Measurements from ENCODE around the gene ARPC4. TPM values are rescaled to one million over a fixed set of nuclear protein-coding genes. Genes with fewer than 3 reads are reported as not detected.

Gene ARPC4
- total and polyA plus RNA-seq, 10 of the 15 experiments (the other 5 are each of a cell fraction or from before 2014, with no cell fraction given): 42.0 to 354 (median 268) TPM

DNA sequence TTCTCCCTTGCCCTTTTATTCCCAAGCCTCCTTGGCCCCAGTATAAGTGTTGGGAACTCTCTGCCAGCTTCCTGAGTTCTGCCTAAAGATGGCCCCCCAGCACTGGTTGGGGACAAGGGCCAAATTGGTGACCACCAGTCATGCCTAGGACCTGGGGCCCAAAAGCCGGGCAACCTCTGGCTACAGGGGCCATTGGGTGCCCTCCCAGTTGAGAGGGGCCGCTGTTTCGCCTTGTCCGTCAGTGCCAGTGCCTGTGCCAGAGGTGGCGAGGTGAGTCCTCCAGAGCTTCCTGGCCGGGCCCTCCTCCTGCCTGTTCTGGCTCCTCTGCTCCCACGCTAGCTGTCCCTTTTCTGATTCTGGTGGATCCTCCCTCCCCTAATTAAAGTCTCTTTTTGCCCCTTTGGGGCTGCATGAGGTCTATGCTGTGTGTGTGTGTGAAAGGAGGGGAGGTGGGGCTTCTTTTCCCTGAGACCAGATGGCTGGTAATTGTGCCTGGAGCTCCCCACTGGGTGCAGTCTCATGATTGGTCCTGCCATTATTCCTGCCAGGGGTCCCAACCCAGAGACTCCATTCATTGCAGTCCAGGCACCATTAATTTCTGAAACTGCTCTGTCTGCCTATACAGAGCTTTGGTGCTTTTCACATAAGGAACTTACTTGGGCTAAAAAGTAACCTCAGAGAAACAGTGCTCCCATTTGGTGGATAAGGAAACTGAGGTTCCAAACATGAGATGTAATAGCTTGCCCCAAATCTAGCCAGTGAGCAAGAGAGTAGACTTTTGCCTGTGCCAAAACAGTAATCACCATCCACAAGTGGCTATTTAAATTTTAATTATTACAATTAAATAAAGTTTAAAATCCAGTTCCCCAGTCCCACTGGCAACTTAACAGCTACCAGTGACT is 14.1 kb downstream of the ARPC4 start:
- Histone ChIP-seq H3K4me3 (no peak overlapping the region), H2AFZ (ENCODE audit: control insufficient read depth, low read depth, low read length) (no peak overlapping the region), H3K79me2 (ENCODE audit: control insufficient read depth, insufficient read depth, low read length) (no peaks in the 10 kb centered on the region), H3K9me3 (replicated peaks; ENCODE audit: control insufficient read depth, insufficient read depth, low read length) (no peaks in the 10 kb centered on the region), H3K27me3 (replicated peaks in 1 of 2; ENCODE audit: control insufficient read depth in 2 of 2, insufficient read depth in 2 of 2, low read length in 1 of 2) (no peaks in the 10 kb centered on the region), H3K9ac (ENCODE audit: control insufficient read depth, insufficient read depth, low read length) (no peak overlapping the region), H3K4me1 (ENCODE audit: control insufficient read depth, insufficient read depth, low read length) (peaks cover 13% of the 10 kb centered on the region), H3K4me2 (ENCODE audit: control insufficient read depth, insufficient read depth) (no peak overlapping the region), H3K36me3 (ENCODE audit: control insufficient read depth in 2 of 2, insufficient read depth in 2 of 2, low read length in 1 of 2) (peaks cover 27 to 40% of the 10 kb centered on the region in 2 experiments), H3K27ac (ENCODE audit: control insufficient read depth, insufficient read depth) (no peak overlapping the region), H4K20me1 (ENCODE audit: control insufficient read depth, insufficient read depth) (no peaks in the 10 kb centered on the region)
- BruUV-seq (replicated peaks): TSS peak; percentile 54
- TF ChIP-seq FOXM1 (IDR thresholded peaks at IDR 0.05; ENCODE audit: low read depth, low read length) (0 out of 2 replicates have a peak, but pooled peaks have one; percentile 21), RFX5 (IDR thresholded peaks at IDR 0.05; ENCODE audit: low read depth, low read length) (no peak)
- ATAC-seq (no peak), FAIRE-seq (no peak), DNase-seq (ENCODE audit: low read depth, low spot score) (no peak)
- ChIA-PET RAD21 (ENCODE audit: unreplicated experiment) (interaction anchor here (1.6 to 2.0 kb wide), 2 partner anchors 11 to 76 kb away, joined by 5 read pairs; partner anchors contain the start of gene BRPF1), SMC1A (ENCODE audit: uncharacterized antibody, unreplicated experiment) (interaction anchor here (1.0 to 1.1 kb wide), 3 partner anchors 12 to 54 kb away, joined by 3 to 7 read pairs (median 4); no protein-coding TSS in a partner anchor), POLR2A (interaction anchor here (0.6 to 2.9 kb wide), 3 partner anchors 11 to 24 kb away, joined by 4 to 19 read pairs (median 9); partner anchors contain the start of genes ARPC4 and TADA3), CTCF (interaction anchor here (1.0 kb wide), 1 partner anchor 14 kb away, joined by 3 read pairs; the partner anchor contains the start of gene ARPC4)
- in situ Hi-C loops (cut with MboI) (no loop called here), intact Hi-C loops (cut with micrococcal nuclease; ENCODE audit: unreplicated experiment) (loop anchor here (5.0 kb wide), 1 partner anchor 75 kb away; the partner anchor contains the start of gene BRPF1)
- 82% methylated on average over 4 of the region's 7 CpGs for WGBS (ENCODE audit: insufficient coverage, insufficient replicate concordance, low lambda C conversion rate, missing lambda C conversion rate)

DNA sequence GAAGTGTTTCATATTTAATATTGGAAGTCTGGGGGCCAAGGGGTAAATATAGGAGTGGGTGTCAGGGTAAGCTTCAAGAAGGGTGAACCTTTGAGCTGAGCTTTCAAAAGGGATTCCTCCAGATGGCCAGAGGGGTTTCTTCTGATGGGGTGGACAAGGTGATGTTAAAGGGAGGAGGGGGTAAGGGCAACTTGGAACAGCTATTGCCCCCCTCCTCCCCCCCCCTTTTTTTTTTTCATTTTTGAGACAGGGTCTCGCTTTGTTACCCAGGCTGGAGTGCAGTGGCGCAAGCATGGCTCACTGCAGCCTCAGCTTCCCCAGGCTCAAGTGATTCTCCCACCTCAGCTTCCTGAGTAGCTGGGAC is 15.1 kb downstream of the ARPC4 start:
- no peak for FAIRE-seq
- no peak overlapping the region for H2AFZ ChIP-seq (ENCODE audit: control insufficient read depth, low read depth, low read length)
- H3K27me3 ChIP-seq (replicated peaks in 1 of 2; ENCODE audit: control insufficient read depth in 2 of 2, insufficient read depth in 2 of 2, low read length in 1 of 2): no peaks in the 10 kb centered on the region
- no peak overlapping the region for H3K4me3 ChIP-seq
- H3K4me1 ChIP-seq (ENCODE audit: control insufficient read depth, insufficient read depth, low read length): peaks cover 13% of the 10 kb centered on the region
- H3K9ac ChIP-seq (ENCODE audit: control insufficient read depth, insufficient read depth, low read length): no peak overlapping the region
- no peak for ATAC-seq
- WGBS (ENCODE audit: insufficient coverage, insufficient replicate concordance, low lambda C conversion rate, missing lambda C conversion rate): 0% methylated on average over 1 of the region's 2 CpGs
- H3K36me3 ChIP-seq (ENCODE audit: control insufficient read depth in 2 of 2, insufficient read depth in 2 of 2, low read length in 1 of 2): peaks cover 26 to 40% of the 10 kb centered on the region in 2 experiments
- no peak overlapping the region for H3K4me2 ChIP-seq (ENCODE audit: control insufficient read depth, insufficient read depth)
- CTCF ChIA-PET: interaction anchor here (1.0 to 1.1 kb wide), 2 partner anchors 15 to 20 kb away, joined by 3 read pairs; partner anchors contain the start of gene ARPC4
- no peaks in the 10 kb centered on the region for H3K9me3 ChIP-seq (replicated peaks; ENCODE audit: control insufficient read depth, insufficient read depth, low read length)
- no peaks in the 10 kb centered on the region for H3K79me2 ChIP-seq (ENCODE audit: control insufficient read depth, insufficient read depth, low read length)
- in situ Hi-C loops (cut with MboI) (no loop called here), intact Hi-C loops (cut with micrococcal nuclease; ENCODE audit: unreplicated experiment) (loop anchor here (5.0 kb wide), 1 partner anchor 76 kb away; the partner anchor contains the start of gene BRPF1)
- TF ChIP-seq, protein P1, sequence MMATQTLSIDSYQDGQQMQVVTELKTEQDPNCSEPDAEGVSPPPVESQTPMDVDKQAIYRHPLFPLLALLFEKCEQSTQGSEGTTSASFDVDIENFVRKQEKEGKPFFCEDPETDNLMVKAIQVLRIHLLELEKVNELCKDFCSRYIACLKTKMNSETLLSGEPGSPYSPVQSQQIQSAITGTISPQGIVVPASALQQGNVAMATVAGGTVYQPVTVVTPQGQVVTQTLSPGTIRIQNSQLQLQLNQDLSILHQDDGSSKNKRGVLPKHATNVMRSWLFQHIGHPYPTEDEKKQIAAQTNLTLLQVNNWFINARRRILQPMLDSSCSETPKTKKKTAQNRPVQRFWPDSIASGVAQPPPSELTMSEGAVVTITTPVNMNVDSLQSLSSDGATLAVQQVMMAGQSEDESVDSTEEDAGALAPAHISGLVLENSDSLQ (IDR thresholded peaks at IDR 0.05): no peak
- TF ChIP-seq POLR2AphosphoS5 (IDR thresholded peaks at IDR 0.05; ENCODE audit: low read length): 0 out of 2 replicates have a peak, but pooled peaks have one; percentile 19
- no peak for DNase-seq (ENCODE audit: low read depth, low spot score)
- POLR2A ChIA-PET: interaction anchor here (0.6 to 2.9 kb wide), 5 partner anchors 9 to 75 kb away, joined by 3 to 19 read pairs (median 5); partner anchors contain the start of genes ARPC4 and TADA3
- H4K20me1 ChIP-seq (ENCODE audit: control insufficient read depth, insufficient read depth): no peaks in the 10 kb centered on the region
- no TSS peak for BruUV-seq (replicated peaks)
- no peak overlapping the region for H3K27ac ChIP-seq (ENCODE audit: control insufficient read depth, insufficient read depth)
- SMC1A ChIA-PET (ENCODE audit: uncharacterized antibody, unreplicated experiment): interaction anchor here (0.7 to 1.2 kb wide), 4 partner anchors 13 to 70 kb away, joined by 3 read pairs; no protein-coding TSS in a partner anchor
- RAD21 ChIA-PET (ENCODE audit: unreplicated experiment): interaction anchor here (0.7 to 2.0 kb wide), 6 partner anchors 11 to 162 kb away, joined by 3 to 5 read pairs (median 4); partner anchors contain the start of genes ARPC4 and BRPF1
